Activated CD8-positive, alpha-beta memory T cell treated with anti-CD3 and anti-CD28 coated beads, Interleukin-2, amount 10 ng/mL, durations not matched to agents 7 days and 5 days (primary cell): ENCODE results near the gene RRAS. TPM values are rescaled to one million over a fixed set of nuclear protein-coding genes. Genes with fewer than 3 reads are reported as not detected.

Source experiments
- ATAC-seq: fragments of 150-1000 bp; cut with Tn5 transposase; one replicate; pipeline ENCODE4 v1.10.0; 2021; ENCODE audit warnings: moderate library complexity
- CTCF ChIA-PET: fragments of 350-600 bp; sonication (Branson Sonifier 250); formaldehyde crosslinking; loops from one replicate; lab custom pipeline; 2021; ENCODE audit warnings: antibody characterized with exemption; lab: Charles Lee
- DNase-seq: peaks from one replicate; pipeline ENCODE4 v3.0.0-alpha.2; 2020
- H3K27ac Mint-ChIP-seq: one replicate; pipeline ENCODE4 v1.8.0; 2021; ENCODE audit warnings: mild to moderate bottlenecking, mixed read lengths
- H3K27me3 Mint-ChIP-seq: one replicate; pipeline ENCODE4 v1.8.0; 2021; ENCODE audit warnings: mixed read lengths
- H3K36me3 Mint-ChIP-seq: one replicate; pipeline ENCODE4 v1.8.0; 2021; ENCODE audit warnings: mild to moderate bottlenecking, mixed read lengths
- H3K4me1 Mint-ChIP-seq: one replicate; pipeline ENCODE4 v1.8.0; 2021; ENCODE audit warnings: mixed read lengths
- H3K4me3 Mint-ChIP-seq: one replicate; pipeline ENCODE4 v1.8.0; 2021; ENCODE audit warnings: mild to moderate bottlenecking, moderate library complexity, mixed read lengths
- H3K9me3 Mint-ChIP-seq: one replicate; pipeline ENCODE4 v1.8.0; 2022; ENCODE audit warnings: low read depth, mixed read lengths
- total RNA-seq, 2 experiments: library from RNA; stranded (reverse); gene quantifications; one replicate each; pipeline ENCODE4 v1.2.3, GENCODE V29; 2021

RRAS gene
- total RNA-seq, 2 experiments from 2014 or later = 6.6 to 9.6 TPM

DNA sequence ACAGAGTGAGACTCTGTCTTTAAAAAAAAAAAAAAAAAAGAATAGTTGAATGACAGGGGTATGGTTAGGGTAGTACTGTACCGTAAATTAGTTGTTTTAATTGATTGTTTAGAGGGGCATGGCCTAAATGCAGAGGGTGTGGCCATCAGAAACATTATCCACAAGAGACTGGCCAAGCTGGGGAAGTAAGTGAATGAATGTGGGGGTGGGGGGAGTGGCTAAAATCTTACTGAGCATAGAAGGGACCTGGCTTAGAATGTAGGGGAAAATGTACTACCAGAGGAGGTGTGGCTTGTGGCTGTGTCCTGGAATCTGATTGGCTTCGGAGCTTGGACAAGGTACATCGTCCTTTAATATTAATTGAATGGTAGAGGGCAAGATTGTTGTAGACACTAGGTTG, 29.6 kb upstream of the RRAS start:
- ATAC-seq (no peak), DNase-seq (no peak)
- CTCF ChIA-PET = interaction anchor here (1.3 to 2.2 kb wide), 3 partner anchors 9 to 163 kb away, joined by 4 to 10 read pairs (median 5); no protein-coding TSS in a partner anchor
- Mint-ChIP-seq H3K36me3 (peaks cover 6% of the 10 kb centered on the region), H3K4me1 (peaks cover 22% of the 10 kb centered on the region), H3K27me3 (no peaks in the 10 kb centered on the region), H3K27ac (no peak overlapping the region), H3K9me3 (no peaks in the 10 kb centered on the region), H3K4me3 (no peak overlapping the region)

DNA sequence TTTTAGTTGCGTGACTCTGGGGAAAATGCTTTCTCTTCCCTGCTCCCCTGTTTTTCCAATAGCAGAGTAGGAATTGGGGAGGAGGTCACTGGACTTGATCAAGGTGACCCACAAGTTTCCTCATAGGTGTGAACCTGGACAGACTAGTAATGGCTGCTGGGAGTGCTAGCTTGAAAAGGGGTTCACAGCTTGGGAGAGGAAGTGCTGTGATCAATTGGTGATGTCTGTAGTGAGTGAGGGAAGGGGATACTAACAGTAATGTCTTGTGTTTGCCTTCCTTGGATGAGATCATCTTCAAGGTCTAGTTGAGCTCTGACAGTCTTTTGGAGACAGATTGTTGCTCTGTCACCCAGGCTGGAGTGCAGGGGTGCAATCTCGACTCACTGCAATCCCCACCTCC, 27.5 kb upstream of the RRAS start:
- ATAC-seq (no peak), DNase-seq (no peak)
- Mint-ChIP-seq H3K36me3 (peaks cover 12% of the 10 kb centered on the region), H3K27me3 (no peaks in the 10 kb centered on the region), H3K4me1 (peaks cover 40% of the 10 kb centered on the region), H3K4me3 (peak overlapping the region; percentile 97), H3K9me3 (no peaks in the 10 kb centered on the region), H3K27ac (peak overlapping the region; percentile 54)
- CTCF ChIA-PET = interaction anchor here (0.6 to 6.6 kb wide), 3 partner anchors 10 to 165 kb away, joined by 5 to 64 read pairs (median 6); partner anchors contain the start of gene PRMT1

DNA sequence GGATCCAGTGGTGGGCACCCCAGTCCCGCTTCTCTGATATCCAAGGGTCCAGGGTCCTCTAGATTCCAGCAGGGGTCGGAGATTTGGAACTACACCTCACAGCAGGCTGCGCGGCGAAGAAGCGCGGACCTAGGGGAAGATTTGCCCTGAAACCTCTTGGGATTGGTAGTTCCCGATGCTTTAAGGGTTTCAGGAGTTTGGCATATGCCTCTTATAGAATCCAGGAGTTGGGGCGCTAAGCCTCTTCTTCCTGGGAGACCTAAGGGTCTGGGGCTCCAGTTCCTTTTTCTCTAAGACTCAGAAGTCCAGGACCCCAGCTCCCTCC, 26.1 kb upstream of the RRAS start:
- DNase-seq (no peak), ATAC-seq (no peak)
- H3K27me3 Mint-ChIP-seq = no peaks in the 10 kb centered on the region
- no peaks in the 10 kb centered on the region for H3K9me3 Mint-ChIP-seq
- CTCF ChIA-PET = interaction anchor here (0.9 to 6.6 kb wide), 3 partner anchors 11 to 197 kb away, joined by 3 to 64 read pairs (median 5); partner anchors contain the start of genes PRMT1 and SCAF1
- H3K4me1 Mint-ChIP-seq = peaks cover 34% of the 10 kb centered on the region
- peaks cover 14% of the 10 kb centered on the region for H3K36me3 Mint-ChIP-seq
- peak overlapping the region; percentile 92 for H3K27ac Mint-ChIP-seq
- H3K4me3 Mint-ChIP-seq = peak overlapping the region; percentile 97

DNA sequence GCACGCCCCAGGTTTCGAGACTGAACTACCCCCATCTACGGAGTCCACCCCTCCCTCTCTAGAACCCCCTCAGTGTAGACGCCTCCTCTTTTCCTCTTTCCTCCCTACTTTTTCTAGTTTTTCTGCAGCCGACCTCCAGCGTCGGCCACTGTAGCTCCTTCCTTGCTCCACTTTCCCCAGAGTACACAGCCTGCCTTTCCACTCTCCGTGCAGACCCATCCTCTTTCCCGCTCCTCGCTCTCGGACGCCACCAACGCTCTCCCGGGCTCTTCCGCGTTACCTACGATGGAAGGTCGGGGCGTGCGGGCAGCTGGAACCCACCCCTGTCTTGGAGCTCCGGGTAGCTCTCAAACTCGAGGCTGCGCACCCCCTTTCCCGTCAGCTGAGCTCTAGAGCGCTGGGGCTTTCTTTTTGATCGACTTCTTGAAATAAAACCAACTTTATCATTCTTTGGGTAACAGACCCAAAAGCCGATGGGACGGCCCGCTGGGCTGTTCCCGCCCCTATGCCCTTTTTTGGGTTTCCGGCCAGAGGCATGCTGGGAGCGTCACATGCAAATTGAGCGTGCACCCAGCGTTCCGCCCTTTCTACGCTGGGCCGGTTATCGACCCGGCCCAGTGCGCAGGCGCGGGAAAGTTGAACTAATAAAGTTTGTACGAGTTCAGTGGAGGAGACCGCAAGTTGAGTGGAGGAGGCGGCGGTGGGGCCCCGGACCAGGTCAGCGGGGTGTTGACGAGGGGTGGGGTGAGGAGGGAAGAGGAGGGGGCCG, 25.6 kb upstream of the RRAS start, which contains the start of the genes BCL2L12 and IRF3:
Gene BCL2L12, plus strand, starts transcription at position 583 of the 769 bp plus-strand sequence. CDS start 760 bp downstream, outside the sequence.
Gene IRF3, minus strand, starts transcription at position 507 of the 769 bp plus-strand sequence. CDS start 1,019 bp downstream, outside the sequence.
- Mint-ChIP-seq H3K9me3 (no peaks in the 10 kb centered on the region), H3K4me1 (peaks cover 34% of the 10 kb centered on the region), H3K4me3 (peak within 1 kb of the TSS; percentile 97), H3K36me3 (peaks cover 14% of the 10 kb centered on the region), H3K27me3 (no peaks in the 10 kb centered on the region), H3K27ac (peak within 1 kb of the TSS; percentile 92)
- CTCF ChIA-PET = interaction anchor here (0.9 to 6.6 kb wide), 5 partner anchors 11 to 196 kb away, joined by 3 to 64 read pairs (median 5); partner anchors contain the start of genes PRMT1 and SCAF1
- DNase-seq (peak; percentile 99), ATAC-seq (peak; percentile 86)

DNA sequence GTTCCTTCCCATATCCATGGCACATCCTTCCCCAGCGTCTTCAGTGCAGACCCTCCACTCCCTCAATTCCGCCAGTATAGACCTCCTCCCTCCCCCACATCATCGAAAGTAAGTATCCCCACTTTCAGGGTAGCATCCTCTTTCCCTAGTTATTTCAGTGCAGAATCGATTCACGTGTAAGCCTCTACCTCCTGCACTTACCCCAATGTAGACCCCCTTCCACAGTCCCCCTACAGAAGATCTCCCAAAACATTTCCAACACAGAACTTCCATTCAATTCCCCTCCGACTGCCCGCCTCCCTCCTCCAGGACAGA, 25.1 kb upstream of the RRAS start:
- ATAC-seq (no peak), DNase-seq (no peak)
- Mint-ChIP-seq H3K36me3 (peaks cover 18% of the 10 kb centered on the region), H3K4me1 (peaks cover 34% of the 10 kb centered on the region), H3K9me3 (no peaks in the 10 kb centered on the region), H3K27ac (peak overlapping the region; percentile 92), H3K27me3 (no peaks in the 10 kb centered on the region), H3K4me3 (peak overlapping the region; percentile 97)
- CTCF ChIA-PET = interaction anchor here (1.0 to 6.6 kb wide), 8 partner anchors 7 to 116 kb away, joined by 3 to 64 read pairs (median 5); partner anchors contain the start of genes PRMT1 and SCAF1

DNA sequence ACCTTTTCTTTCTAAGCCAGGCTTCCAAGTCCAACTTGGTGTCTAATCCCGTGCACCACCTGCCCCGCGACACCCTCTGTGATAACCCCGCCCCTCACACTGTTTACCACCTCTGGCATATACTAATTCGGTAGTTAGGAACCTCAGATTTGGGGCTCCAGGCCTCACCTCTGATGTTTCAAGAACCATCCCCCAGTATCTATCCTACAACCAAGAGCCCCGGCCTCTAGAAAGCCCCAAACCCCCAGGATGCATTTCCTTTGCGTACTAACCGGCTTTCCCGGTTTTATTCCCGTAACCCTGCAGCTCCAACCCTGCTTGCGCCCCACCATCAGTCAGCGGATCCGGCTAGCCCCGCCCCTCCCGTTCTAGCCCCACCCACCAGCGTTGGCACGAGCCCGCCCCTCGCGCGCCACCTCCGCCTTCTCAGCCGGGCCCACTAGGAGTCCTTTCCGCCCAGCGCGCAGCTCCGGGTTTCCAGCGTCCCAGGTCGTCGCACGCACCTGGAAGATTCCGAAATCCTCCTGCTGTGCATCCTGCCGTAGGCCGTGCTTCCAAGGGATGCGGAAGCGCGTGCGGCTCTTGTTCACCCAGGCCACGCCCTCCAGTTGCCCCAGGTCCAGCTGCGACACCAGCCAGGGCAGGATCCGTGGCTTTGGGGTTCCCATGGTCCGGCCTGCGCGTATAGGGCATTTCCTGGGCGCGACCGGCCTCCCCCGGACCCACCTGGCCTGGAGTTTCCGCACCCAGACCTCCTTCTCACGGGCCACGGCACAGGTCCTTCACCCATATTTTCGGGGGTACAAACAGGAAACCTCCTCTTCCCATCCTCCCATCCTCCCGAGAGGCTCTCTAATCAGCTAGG, 24.5 kb upstream of the RRAS start:
- no peaks in the 10 kb centered on the region for H3K27me3 Mint-ChIP-seq
- DNase-seq = peak; percentile 94
- no peaks in the 10 kb centered on the region for H3K9me3 Mint-ChIP-seq
- CTCF ChIA-PET = interaction anchor here (0.6 to 6.6 kb wide), 12 partner anchors 8 to 1387 kb away, joined by 3 to 64 read pairs (median 4); partner anchors contain the start of genes PRMT1 and SCAF1
- ATAC-seq = peak; percentile 74
- H3K4me3 Mint-ChIP-seq = peak overlapping the region; percentile 97
- H3K36me3 Mint-ChIP-seq = peaks cover 16% of the 10 kb centered on the region
- peaks cover 34% of the 10 kb centered on the region for H3K4me1 Mint-ChIP-seq
- H3K27ac Mint-ChIP-seq = peak overlapping the region; percentile 92

DNA sequence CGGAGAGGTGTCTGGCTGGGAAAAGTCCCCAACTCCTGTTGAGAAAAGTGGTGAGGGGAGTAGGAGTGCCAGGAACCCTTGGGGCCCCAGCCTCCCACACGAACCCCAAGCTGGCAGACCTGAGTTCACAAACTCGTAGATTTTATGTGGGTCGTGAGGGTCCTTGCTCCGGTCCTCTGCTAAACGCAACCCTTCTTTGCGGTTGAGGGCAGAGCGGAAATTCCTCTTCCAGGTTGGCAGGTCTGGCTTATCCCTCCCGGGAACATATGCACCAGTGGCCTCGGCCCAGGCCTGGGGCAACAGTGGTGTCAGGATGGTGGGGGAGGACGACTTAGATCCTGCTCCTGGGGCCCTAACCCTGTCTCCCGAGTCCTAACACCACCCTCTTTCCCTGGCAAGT, 23.3 kb upstream of the RRAS start:
- Mint-ChIP-seq H3K4me3 (peak overlapping the region; percentile 97), H3K36me3 (peaks cover 21% of the 10 kb centered on the region), H3K27me3 (no peaks in the 10 kb centered on the region), H3K27ac (peak overlapping the region; percentile 92), H3K9me3 (no peaks in the 10 kb centered on the region), H3K4me1 (peaks cover 34% of the 10 kb centered on the region)
- ATAC-seq = no peak
- DNase-seq = no peak
- CTCF ChIA-PET = interaction anchor here (1.5 to 6.6 kb wide), 4 partner anchors 9 to 20 kb away, joined by 4 to 64 read pairs (median 8); partner anchors contain the start of gene PRMT1

DNA sequence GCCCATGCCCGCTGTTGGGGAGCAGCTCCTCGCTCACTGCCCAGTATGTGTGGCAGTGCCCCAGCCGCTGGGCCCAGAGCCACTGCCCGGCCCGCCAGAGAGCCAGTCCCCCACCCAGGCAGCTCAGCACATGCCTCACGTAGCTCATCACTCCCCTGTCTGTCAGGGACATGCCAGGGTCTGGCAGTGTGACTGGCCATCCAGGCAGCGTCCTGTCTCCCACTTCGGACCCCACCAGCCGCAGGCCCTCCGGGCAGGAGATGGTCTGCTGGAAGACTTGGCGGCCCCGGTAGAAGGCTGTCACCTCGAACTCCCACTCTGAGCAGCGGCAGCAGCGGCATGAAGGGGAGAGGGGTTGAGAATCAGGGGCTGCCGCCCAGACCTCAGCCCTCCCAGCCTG, 22.1 kb upstream of the RRAS start:
- no peak for ATAC-seq
- peaks cover 25% of the 10 kb centered on the region for H3K36me3 Mint-ChIP-seq
- CTCF ChIA-PET = interaction anchor here (1.1 to 2.7 kb wide), 2 partner anchors 10 to 19 kb away, joined by 3 to 11 read pairs; no protein-coding TSS in a partner anchor
- H3K4me3 Mint-ChIP-seq = no peak overlapping the region
- H3K27ac Mint-ChIP-seq = no peak overlapping the region
- no peak for DNase-seq
- H3K9me3 Mint-ChIP-seq = no peaks in the 10 kb centered on the region
- H3K27me3 Mint-ChIP-seq = no peaks in the 10 kb centered on the region
- peaks cover 27% of the 10 kb centered on the region for H3K4me1 Mint-ChIP-seq

DNA sequence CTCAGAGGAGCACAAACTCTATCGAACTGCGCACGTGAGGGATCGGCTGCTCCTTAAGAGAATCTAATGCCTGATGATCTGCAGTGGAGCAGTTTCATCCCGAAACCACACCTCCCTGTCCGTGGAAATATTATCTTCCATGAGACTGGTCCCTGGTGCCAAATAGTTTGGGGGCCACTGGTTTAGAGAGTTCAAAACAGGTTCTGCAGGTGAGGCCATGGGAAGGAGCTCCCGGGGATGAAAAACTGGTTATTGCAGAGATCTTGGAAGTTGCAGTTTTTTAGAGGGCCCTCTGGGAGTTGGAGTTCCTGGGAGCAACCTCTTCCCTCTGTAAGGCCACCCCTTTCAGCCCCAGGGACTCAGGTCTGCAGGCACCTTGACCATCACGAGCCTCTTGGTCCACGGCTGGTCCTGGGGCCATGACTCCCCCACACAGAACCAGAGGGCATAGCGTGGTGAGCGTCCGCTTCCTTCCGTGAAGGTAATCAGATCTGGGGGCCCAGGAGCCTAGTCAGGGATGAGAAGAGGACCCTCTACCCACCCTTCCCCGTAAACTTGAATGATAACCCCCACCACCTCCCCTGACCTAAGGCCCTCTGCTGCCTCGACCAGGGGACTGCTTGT, 20.5 kb upstream of the RRAS start:
- Mint-ChIP-seq H3K9me3 (no peaks in the 10 kb centered on the region), H3K4me1 (peaks cover 21% of the 10 kb centered on the region), H3K27me3 (no peaks in the 10 kb centered on the region), H3K36me3 (peaks cover 29% of the 10 kb centered on the region), H3K27ac (no peak overlapping the region), H3K4me3 (no peak overlapping the region)
- DNase-seq (no peak), ATAC-seq (no peak)
- CTCF ChIA-PET = interaction anchor here (1.2 kb wide), 1 partner anchor 158 kb away, joined by 3 read pairs; no protein-coding TSS in a partner anchor

DNA sequence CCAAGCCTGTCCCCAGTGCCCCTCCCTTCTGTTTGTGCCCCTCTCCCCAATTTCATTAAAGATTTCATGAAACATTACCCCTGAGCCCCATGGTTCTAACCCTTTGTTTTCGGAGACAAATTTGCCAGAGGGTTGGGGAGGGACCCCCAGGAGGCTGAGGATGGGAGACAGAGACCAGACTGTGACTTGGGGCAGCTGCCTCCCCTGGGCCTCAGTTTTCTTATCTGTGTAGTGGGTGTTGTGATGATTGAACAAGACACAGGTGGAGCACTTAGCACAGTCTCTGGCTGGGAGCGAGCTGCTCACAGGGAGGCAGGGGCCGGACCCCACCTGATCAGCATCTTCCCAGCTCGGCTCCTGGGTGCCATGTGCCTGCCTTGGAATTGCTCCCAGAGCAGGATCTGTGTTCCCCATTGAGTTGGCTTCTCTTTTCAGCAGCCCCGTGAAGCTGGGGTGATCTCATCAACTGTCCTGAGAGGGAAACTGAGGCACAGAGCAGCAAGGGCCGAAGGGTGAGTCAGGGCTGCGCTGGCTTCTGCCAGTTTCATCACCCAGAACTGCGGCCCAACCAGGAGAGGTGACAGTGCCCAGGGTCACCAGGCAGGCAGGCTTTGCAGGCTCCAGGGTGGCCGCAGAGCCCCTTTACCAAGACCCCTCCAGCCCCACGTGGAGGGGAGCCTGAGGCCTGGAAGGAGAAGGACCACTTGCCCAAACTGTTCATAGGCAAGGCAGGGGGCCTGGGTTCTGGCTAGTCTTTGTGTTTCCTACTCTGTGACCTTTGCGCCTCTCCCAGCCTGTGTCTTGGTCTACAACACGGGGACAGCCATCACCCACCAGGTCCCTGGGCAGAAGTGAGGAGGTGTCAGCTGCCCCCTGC, 18.9 kb upstream of the RRAS start:
- Mint-ChIP-seq H3K36me3 (peaks cover 35% of the 10 kb centered on the region), H3K4me3 (no peak overlapping the region), H3K4me1 (peaks cover 17% of the 10 kb centered on the region), H3K27me3 (no peaks in the 10 kb centered on the region), H3K27ac (no peak overlapping the region), H3K9me3 (no peaks in the 10 kb centered on the region)
- DNase-seq (no peak), ATAC-seq (no peak)
- CTCF ChIA-PET = interaction anchor here (0.9 kb wide), 1 partner anchor 18 kb away, joined by 3 read pairs; the partner anchor contains the start of gene PRMT1

DNA sequence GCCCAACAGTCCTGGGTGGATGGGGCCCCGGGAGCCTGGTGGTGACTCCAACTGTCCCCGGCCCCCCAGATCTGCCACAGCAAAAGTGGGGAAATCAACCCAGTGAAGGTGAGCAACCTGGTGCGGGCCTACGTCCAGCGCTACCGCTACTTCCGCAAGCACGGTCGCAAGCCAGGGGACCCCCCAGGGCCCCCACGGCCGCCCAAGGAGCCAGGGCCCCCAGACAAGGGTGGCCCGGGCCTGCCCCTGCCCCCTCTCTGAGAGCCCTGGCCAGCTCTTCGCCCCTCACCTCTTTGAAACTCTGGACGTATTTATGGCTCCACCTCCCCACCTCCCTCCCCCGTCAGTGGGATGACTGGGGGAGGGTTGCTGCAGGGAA, 18.2 kb upstream of the RRAS start:
- H3K27me3 Mint-ChIP-seq = no peaks in the 10 kb centered on the region
- H3K27ac Mint-ChIP-seq = no peak overlapping the region
- CTCF ChIA-PET = interaction anchor here (1.7 kb wide), 1 partner anchor 88 kb away, joined by 4 read pairs; no protein-coding TSS in a partner anchor
- ATAC-seq (no peak), DNase-seq (no peak)
- H3K36me3 Mint-ChIP-seq = peaks cover 35% of the 10 kb centered on the region
- H3K4me1 Mint-ChIP-seq = peaks cover 10% of the 10 kb centered on the region
- H3K4me3 Mint-ChIP-seq = no peak overlapping the region
- H3K9me3 Mint-ChIP-seq = no peaks in the 10 kb centered on the region
